HG02642 (cell line): ENCODE data around the gene ZNF714.

Experiments used
- ATAC-seq: cut with Tn5 transposase; IDR thresholded peaks from one replicate; pipeline ENCODE4 v1.9.1; 2021; ENCODE audit warnings: mild to moderate bottlenecking; ENCODE audit not compliant: unreplicated experiment, poor library complexity

The ZNF714 gene

GRCh38 chr19:21082011-21082975 is at the start of gene ZNF714:
Gene ZNF714, plus strand, starts transcription at chr19:21082203. Its CDS starts 16,066 bp downstream, at chr19:21098269.
- ATAC-seq = peak; percentile 99

- ATAC-seq = no peak
Observed at GRCh38 chr19:21045028-21045427, 37.0 kb upstream of the ZNF714 start.

GRCh38 chr19:21046489-21046888 is 35.5 kb upstream of the ZNF714 start:
- ATAC-seq = no peak

DNA sequence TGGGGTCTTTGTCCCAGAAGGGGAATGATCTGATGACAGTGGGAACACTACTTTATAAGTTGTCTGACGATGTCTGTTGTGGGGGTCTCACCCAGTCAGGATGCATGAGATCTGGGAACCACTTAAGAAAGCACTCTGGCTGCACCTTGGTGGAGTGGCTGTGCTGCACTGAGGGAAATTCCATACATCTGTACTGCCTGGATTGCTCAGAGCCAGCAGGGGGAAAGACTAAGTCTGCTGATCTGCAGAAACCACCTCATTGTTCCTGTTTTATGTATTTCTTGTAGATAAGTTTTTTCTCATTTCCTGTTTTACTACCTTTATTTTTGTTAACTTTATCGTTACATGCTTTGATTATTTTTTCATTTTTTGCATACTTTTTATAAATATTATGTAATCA is 34.3 kb upstream of the ZNF714 start:
- no peak for ATAC-seq

DNA sequence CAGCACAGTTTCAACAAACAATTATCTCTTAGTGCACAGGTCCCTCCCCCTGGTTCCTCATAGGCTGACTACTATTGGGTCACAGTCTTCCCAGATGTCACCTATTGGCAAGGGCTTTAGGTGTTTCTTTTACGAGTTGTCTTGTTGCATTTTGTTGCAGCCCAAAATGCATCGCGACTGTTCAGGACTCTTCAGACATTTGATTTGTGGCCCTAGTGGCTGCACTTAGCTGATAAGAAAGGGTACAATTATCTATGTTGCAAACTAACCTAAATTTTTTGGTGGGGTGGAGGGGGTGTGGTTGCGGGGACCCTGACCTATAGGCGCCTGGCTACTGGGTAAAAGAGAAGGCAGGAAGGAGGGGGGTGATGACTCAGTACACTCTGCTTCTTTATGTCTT is 29.1 kb upstream of the ZNF714 start:
- no peak for ATAC-seq

- no peak for ATAC-seq
Observed at GRCh38 chr19:21065336-21065735, 16.7 kb upstream of the ZNF714 start.

GRCh38 chr19:21084343-21084742 is 2.3 kb downstream of the ZNF714 start:
- ATAC-seq = no peak

GRCh38 chr19:21087871-21088270 is 5.9 kb downstream of the ZNF714 start:
- no peak for ATAC-seq

DNA sequence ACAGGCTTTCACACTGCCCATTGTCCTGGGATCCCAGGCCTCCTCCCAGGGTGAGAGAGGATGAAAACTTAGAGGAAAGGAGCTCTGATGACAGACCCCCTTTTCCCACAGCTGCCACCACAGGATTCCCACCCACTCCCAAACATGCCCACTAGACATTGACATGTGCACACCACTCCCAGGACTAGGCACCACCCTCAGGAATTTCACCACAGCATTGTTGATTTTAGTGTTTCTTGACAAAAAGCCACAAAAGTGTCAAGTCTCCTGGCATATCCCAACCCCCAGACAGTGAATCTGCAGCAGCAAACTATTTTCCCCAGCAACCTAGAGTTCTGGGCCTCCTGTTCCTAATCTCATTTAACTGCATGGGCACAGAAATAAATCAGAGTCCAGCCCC is 10.1 kb downstream of the ZNF714 start:
- ATAC-seq = no peak

DNA sequence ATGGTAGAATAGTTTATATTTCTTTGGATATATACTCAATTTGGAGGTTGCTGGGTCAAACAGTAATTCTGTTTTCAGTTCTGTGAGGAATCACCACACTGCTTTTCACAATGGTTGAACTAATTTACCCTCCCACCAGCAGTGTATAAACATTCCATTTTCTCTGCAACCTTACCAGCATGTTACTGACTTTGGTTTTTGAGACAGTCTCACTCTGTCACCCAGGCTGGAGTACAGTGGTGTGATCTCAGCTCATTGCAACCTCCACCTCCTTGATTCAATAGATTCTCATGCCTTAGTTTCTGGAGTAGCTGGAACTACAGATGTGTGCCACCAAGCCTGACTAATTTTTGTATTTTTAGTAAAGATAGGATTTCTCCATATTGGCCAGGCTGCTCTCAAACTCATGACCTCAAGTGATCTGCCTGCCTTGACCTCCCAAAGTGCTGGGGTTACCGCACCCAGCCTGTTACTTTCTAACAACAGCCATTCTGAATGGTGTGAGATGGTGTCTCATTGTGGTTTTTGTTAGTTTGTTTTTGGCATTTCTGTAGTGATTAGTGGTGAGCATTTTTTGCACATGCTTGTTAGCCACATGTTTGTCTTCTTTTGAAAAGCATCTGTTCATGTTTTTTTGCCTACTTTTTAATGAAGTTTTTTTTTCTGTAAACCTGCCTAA is 12.5 kb downstream of the ZNF714 start:
- ATAC-seq = no peak

DNA sequence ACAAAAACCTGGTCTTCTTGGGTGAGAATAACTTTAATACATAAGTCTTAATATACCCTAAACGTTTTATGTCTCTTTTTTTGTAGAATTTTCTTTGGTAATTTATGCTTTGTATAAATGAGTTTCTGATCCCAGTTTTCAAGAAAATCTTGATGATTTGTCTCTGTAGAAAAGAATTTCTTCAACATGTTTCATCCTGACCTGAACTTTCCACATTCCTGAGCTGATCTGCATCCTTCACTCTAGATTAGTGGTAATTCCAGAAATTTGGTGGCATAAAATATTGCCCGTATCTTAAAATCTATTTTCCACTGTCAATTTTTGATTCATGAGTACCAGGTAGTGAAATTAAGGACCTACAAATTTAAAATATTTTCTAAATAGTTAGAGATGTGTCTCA is 16.3 kb downstream of the ZNF714 start:
- no peak for ATAC-seq

- no peak for ATAC-seq
Observed at GRCh38 chr19:21101521-21102242, 19.7 kb downstream of the ZNF714 start.

DNA sequence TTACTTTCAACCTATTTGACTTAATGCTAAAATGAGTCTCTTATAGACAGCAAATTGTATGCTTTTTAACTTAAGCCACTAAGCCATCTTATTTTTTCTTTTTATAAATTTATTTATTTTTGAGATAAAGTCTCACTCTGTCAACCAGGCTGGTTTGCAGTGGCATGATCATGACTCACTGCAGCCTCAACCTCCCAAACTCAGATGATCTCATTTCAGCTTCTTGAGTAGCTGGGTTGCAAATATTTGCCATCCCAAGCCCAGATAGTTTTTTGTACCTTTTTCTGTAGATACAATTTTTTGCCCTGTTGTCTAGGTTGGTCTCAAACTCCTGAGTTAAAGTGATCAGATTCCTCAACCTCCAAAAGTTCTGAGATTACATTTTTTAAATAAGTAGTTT is 27.1 kb downstream of the ZNF714 start:
- no peak for ATAC-seq

DNA sequence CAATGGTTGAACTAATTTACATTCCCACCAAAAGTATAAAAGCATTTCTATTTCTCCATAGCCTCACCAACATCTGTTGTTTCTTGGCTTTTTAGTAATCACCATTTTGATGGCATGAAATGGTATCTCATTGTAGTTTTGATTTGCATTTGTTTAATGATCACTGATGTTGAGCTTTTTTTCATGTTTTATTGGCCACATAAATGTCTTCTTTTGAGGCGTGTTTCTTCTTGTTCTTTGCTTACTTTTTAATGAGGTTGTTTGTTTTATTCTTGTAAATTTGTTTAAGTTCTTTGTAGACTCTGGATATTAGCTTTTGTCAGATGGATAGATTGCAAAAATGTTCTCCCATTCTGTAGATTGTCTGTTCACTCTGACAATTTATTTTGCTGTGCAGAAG is 28.2 kb downstream of the ZNF714 start:
- no peak for ATAC-seq

DNA sequence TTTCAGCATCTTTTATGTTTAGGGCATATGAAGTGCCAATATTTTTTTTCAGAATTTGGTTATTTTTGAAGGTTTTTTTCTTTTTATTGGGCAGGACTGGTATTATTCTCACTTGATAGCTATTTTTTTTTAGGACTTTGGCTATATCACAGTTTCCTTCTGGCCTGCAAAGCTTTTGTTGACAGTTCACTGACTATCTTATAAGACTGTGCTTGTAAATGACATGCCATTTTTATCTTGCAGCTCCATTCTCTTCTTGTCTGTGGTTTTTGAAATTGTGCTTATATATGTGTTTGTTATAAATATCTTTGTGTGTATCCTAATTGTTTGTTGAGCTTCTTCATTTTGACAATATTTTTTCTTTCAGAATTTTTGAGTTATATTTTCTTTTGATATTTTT is 33.4 kb downstream of the ZNF714 start:
- ATAC-seq = no peak

GRCh38 chr19:21117041-21117907 is 35.3 kb downstream of the ZNF714 start:
- no peak for ATAC-seq

DNA sequence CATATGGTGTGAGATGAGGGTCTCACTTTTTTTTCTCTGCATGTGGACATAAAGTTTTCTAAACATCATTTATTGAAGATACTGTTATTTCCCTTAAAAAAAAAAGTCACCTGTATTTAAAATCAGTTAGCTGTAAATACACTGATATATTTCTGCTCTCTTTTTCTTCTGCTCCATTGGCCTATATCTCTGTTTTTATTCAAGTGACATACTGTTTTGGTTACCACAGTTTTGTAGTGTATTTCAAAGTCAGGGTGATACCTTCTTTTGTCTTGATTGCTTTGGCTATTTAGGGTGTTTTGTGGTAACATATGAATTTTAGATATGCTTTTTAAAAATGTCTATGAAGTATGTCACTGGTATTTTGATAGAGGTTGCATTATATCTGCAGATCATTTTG is 44.1 kb downstream of the ZNF714 start:
- ATAC-seq = no peak

DNA sequence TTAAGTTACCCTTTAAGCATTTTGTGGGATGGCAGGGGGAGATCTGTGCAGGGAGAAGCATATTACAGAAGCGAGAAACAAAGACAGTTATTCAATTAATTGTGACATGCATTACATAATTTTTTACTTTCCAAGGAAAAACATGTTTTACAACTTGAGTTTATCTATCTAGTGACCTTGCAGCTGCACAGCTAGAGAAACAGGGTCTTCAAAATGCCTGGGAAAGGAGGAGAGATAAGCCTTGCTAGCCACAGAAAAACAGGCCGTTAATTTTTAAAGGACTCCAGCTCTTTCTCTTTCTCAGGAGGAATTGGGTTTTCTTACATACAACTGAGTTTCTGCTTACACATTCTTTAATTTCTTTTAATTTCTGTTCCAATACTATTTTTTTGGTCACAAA is 45.0 kb downstream of the ZNF714 start:
- ATAC-seq = no peak

DNA sequence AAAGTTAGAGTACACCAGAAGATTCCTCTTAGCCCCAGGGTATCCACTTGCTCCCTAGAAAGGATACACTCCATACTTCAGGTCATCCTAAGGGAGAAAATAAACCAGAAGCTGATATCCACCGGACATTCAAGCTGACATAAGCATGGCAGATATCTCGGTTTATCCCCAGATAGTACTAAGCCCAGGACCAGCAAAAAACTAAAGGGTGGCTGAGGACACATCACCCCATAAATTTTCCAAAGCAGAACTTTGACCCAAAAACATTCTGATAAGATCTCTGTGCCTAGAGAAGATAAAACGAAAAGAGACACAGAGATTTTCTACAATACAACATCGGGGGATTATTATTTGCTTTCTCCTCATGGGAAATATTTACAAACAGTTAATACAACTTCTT is 45.9 kb downstream of the ZNF714 start:
- ATAC-seq = no peak
